SK-N-DZ (cell line): ENCODE measurements around the gene ZFYVE26.
A peak's percentile ranks its signal among the peaks of the same experiment; 100 is the strongest.
"Not testable (repeated sequence)": the region's sequence is repeated elsewhere in the genome, so short reads cannot be mapped to it uniquely, and the experiment has no call there.

Experiments used
- DNase-seq: peaks from one replicate; pipeline ENCODE4 v3.0.0-alpha.2; 2015; ENCODE audit warnings: low spot score

The ZFYVE26 gene

GRCh38 chr14:67757175-67757574 is 59.2 kb downstream of the ZFYVE26 start:
- DNase-seq, result no peak

GRCh38 chr14:67756496-67756895 is 59.9 kb downstream of the ZFYVE26 start:
- no peak for DNase-seq

DNA sequence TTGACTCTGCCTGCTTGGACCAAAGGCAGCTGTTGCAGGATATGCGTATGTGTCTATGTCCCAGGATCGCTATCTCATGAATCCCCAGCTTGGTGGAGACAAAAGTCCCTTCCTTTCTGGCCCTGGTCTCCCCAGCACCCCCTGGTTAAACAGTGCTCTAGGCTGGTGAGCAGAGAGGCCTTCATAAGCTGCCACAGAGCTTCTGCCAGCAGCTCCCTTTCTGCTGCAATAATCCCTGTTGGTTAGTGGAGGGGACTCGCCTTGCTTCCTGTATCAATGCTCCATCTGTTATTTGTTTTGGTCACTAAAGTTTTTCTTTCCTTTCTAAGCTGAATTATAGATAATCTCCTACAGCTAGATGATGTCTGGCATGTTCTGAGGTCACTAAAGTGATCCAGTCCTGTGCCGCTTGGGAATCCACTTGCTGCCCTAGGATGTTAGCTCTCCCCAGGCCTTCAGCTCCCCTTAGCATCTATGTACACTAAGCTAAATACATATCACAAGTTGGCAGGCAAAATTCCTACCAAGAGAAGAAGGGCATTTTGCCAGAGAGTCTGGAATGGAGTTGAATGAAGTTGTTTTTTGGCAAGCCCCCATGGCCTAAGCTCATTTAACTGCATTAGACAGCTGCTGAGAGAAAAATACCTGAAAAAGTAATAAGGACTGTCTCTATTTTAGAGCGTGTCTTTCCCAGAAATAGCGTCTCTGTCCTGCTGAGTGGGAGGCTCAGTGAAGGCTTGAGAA is 66.9 kb downstream of the ZFYVE26 start:
- no peak for DNase-seq

DNA sequence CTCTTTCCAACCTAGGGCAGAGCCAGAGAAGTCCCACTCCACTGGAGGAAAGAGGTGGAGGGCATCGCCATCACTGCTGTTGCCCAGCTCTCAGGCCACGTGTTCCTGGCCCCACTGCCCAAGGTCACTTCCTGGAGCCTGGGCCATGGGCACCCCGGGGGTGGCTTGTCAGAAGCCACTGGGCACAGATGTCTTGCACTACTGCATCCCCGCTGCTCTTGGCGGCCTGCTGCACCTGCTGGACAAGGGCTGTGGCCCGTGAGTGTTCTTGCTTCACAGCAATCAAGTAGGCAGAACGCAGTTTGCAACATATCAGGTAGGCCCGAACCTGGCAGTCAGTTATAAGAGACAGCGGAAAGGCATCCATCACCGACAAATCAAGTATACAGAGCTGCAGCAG is 68.1 kb downstream of the ZFYVE26 start:
- DNase-seq, result no peak

DNA sequence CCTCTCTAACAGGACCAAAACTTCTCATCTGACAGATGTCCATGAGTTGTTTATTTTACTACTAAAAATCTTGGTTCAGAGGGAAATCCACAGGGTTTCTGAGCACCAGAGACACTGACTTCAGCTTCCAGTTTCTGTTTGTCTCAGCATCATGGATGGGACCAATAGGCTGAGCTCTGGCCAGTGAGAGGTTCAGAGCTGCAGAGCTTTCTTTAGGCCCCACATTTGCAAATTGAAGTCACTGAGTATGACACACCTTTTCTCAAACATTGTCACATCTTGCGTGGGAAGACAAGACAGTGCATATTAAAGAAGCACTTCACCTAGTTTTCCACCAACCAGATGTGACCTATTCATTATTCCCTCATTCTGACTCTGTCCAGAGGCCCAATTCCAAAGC is 69.5 kb downstream of the ZFYVE26 start:
- DNase-seq, result no peak

- no peak for DNase-seq
These were observed 72.3 kb downstream of the ZFYVE26 start for GRCh38 chr14:67744046-67744445.

DNA sequence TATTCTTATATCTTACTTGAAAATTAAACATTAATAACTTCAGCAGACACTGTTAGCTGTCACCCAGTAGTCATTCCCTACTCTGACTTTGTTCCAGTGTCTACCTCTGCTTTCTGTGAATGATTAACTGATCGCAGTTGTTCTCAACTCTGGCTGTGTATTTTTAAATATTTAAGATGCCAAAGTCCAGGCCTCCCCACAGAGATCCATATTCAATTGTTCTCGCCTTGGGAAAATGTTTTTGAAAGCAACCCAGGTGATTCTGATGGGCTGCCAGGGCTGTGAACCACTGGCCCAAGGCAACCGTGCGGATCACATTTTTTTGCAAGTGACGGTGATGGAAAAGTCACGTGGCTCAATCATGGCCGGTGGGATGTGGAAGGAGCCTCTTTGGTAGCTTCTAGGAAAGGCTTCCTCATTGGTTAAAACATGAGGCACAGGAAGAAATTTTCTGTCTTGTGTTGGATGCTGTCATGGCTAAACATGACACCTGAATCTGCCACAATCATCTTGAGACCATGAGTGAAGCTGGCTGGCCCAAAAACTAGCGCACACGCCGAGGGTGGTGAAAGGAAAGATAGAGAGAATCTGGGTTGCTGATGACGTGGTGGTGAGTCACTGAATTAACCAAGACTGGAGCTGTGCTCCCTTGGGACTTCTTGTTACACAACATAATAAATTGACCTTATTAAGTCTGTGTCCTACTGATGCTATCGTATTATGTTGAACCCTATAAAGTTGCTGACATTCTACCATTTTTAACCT is 77.5 kb downstream of the ZFYVE26 start:
- DNase-seq, result peak; percentile 46

DNA sequence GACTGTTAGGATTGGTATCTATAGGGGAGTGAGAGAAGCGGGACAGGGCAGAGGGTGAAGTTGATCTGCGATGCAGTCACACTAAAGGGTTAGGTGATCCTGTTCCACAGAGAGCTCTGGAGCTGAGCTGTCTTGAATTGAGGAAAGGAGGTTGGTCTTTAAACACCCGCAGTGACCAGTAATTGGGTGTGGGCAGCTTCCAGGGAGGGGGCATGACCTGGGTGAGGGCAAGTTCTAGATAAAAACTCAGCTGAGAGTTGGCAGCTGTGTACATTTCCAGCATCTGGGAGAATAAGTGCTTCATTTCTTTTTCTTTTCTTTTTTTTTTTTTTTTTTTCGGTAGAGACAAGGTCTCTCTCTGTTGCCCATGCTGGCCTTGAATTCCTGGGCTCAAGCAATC is 79.6 kb downstream of the ZFYVE26 start:
- DNase-seq, result no peak

GRCh38 chr14:67735336-67736147 is 80.8 kb downstream of the ZFYVE26 start:
- no peak for DNase-seq

- no peak for DNase-seq
These were observed 81.7 kb downstream of the ZFYVE26 start for GRCh38 chr14:67734675-67735074.

DNA sequence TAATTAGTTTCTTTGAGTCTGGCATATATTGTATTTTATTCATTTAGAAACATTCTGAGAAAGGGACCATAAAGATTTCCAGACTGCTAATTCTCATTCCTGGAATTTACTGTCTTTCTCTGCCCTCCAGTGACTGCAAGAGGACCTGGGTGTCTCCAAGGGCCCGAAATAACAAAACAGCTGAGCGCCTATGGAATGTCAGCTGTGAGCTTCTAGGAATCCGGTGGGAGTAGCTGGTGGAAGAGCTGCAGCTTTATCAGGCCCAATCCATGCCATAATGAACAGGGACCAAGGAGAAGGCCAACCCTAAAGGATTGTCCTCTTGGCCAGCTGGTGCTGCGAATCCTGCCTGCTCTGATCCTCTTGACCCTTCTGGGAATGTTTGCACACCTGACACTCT is 82.8 kb downstream of the ZFYVE26 start:
- DNase-seq, result no peak

- DNase-seq, result no peak
These were observed 87.1 kb downstream of the ZFYVE26 start for GRCh38 chr14:67729072-67729885.

DNA sequence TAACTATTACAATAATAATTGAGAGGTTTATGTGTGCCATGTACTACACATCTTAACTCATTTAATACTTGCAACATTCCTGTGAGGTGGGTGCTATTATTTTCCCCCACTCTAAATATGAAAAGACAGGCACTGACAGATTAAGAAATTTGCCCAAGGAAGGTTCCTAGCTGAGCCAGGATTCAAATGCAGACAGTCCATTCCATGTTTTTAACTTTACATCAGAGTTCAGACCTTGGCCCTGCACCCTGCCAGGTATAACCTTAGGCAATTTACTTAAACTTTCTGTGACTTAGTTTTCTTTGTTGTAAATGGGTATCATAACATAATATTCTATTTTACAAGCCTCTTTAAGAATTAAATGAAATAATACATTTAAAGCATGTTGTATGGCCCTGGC is 88.1 kb downstream of the ZFYVE26 start:
- no peak for DNase-seq

DNA sequence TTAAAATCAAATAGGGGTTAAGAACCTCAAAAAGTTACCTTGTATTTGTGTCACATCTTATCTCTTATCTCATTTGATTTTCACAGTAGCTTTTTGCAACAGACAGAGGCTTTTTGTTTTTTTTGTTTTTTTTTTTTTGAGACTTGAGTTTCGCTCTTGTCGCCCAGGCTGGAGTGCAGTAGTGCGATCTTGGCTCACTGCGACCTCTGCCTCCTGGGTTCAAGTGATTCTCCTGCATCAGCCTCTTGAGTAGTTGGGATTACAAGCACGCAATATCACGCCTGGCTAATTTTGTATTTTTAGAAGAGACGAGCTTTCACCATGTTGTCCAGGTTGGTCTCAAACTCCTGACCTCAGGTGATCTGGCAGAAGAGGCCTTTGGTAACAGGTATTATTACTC is 89.0 kb downstream of the ZFYVE26 start:
- DNase-seq, result no peak

GRCh38 chr14:67725171-67725570 is 91.2 kb downstream of the ZFYVE26 start:
- no peak for DNase-seq

- DNase-seq, result peak; percentile 49
These were observed 94.1 kb downstream of the ZFYVE26 start for GRCh38 chr14:67722293-67722692.

DNA sequence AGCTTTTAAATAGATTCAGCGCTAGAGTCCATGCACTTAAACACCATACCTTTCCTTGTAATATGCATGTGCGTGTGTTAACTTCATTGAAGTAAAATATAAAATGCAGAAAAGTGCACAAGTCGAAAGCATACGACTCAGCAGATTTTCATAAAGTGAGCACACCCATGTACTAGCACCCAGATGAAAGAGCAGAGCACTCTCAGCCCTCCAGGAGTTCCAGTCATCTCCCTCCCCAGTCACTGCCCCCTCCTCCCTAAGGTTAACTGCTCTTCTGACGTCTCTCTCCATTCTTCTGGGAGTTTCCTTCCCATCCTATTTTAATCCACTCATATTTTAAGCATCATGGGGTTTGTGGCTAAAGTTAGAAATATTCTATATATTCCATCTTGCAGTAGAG is 94.5 kb downstream of the ZFYVE26 start:
- no peak for DNase-seq

- DNase-seq, result no peak
These were observed 96.5 kb downstream of the ZFYVE26 start for GRCh38 chr14:67719866-67720265.

DNA sequence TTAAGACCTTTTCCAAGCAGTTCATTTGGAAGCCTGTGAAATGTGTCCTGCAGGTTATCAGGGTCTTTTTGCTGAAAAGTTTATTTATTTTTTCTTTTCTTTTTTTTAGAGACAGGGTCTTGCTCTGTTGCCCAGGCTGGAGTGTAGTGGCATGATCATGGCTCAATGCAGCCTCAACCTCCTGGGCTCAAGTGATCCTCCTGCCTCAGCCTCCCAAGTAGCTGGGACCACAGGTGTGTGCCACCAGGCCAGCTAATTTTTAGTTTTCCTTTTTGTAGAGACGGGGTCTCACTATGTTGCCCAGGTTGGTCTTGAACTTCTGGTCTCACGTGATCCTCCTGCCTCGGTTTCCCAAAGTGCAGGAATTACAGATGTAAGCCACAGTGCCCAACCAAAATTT is 97.0 kb downstream of the ZFYVE26 start:
- DNase-seq, result not testable (repeated sequence)

GRCh38 chr14:67718265-67718664 is 98.1 kb downstream of the ZFYVE26 start:
- DNase-seq, result no peak

DNA sequence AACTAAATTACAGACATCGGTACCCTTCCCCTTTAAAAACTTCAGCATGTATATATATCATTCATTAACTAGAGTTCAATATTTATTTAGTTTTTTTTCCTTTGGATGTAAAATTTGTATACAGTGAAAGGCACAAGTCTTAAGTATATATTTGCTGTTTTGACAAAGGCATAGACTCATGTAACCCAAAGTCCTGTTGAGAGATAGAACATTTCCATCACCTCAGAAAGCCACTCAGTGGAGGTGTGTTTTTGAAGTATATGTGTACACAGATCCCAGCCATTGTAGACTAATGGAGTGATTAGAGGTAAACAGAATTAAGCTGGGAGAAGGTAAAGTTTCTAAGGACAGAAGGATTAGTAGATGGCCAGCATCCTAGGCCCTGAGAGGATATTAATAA is 99.3 kb downstream of the ZFYVE26 start:
- no peak for DNase-seq
